GM23338 (cell line): Measurements from ENCODE around the gene INSL6. TPM values are rescaled to one million over a fixed set of nuclear protein-coding genes. Genes with fewer than 3 reads are reported as not detected.

Source experiments
- ATAC-seq: fragments of 200-7000 bp; cut with Tn5 transposase; 3 replicates; pipeline ENCODE4 v1.9.1; 2020
- DNase-seq: peaks from one replicate; pipeline ENCODE4 v3.0.0-alpha.2; 2015; ENCODE audit warnings: low spot score
- H2AFZ ChIP-seq: fragments of 200-600 bp; sonication (generic); 2 replicates; pipeline ENCODE4 v1.8.0; 2016; ENCODE audit warnings: antibody characterized with exemption, mild to moderate bottlenecking, moderate library complexity
- H3F3A ChIP-seq: fragments of 200-600 bp; sonication (generic); replicated peaks from 2 replicates; pipeline ENCODE4 v1.8.0; 2017; ENCODE audit warnings: antibody characterized with exemption, mixed run types, low read depth
- H3K27ac ChIP-seq: fragments of 200-600 bp; sonication (generic); 2 replicates; pipeline ENCODE4 v1.6.1; 2016; ENCODE audit warnings: low read depth
- H3K27me3 ChIP-seq: fragments of 200-600 bp; sonication (generic); 2 replicates; pipeline ENCODE4 v1.8.0; 2016; ENCODE audit warnings: mild to moderate bottlenecking, mixed run types, moderate library complexity; ENCODE audit not compliant: insufficient read depth
- H3K36me3 ChIP-seq: fragments of 200-600 bp; sonication (generic); 2 replicates; pipeline ENCODE4 v1.8.0; 2016; ENCODE audit warnings: mild to moderate bottlenecking; ENCODE audit not compliant: insufficient read depth
- H3K4me1 ChIP-seq: fragments of 200-600 bp; sonication (generic); 2 replicates; pipeline ENCODE4 v1.8.0; 2016; ENCODE audit warnings: mild to moderate bottlenecking, moderate library complexity; ENCODE audit not compliant: insufficient read depth
- H3K4me2 ChIP-seq: fragments of 200-600 bp; sonication (generic); 2 replicates; pipeline ENCODE4 v1.7.1; 2017; ENCODE audit warnings: mixed run types
- H3K4me3 ChIP-seq: fragments of 200-600 bp; sonication (generic); 2 replicates; pipeline ENCODE4 v1.6.1; 2016; ENCODE audit warnings: mixed run types
- H3K79me2 ChIP-seq: fragments of 200-600 bp; sonication (generic); replicated peaks from 2 replicates; pipeline ENCODE4 v1.8.0; 2017; ENCODE audit warnings: mild to moderate bottlenecking; ENCODE audit not compliant: insufficient read depth
- H3K9me2 ChIP-seq: fragments of 200-600 bp; sonication (generic); 2 replicates; pipeline ENCODE4 v1.8.0; 2017; ENCODE audit not compliant: insufficient read depth
- H4K20me1 ChIP-seq: fragments of 200-600 bp; sonication (generic); replicated peaks from 2 replicates; pipeline ENCODE4 v1.8.0; 2017; ENCODE audit warnings: mild to moderate bottlenecking; ENCODE audit not compliant: insufficient read depth
- H3K27ac Mint-ChIP-seq: 2 replicates; pipeline ENCODE4 v1.8.0; 2020; ENCODE audit warnings: inconsistent platforms, mild to moderate bottlenecking, moderate library complexity, mixed read lengths
- H3K27me3 Mint-ChIP-seq: 3 replicates; pipeline ENCODE4 v1.8.0; 2022; ENCODE audit warnings: low read depth, mild to moderate bottlenecking, moderate library complexity, mixed read lengths, inconsistent platforms; ENCODE audit not compliant: insufficient read depth, poor library complexity
- H3K36me3 Mint-ChIP-seq: 3 replicates; pipeline ENCODE4 v1.8.0; 2021; ENCODE audit warnings: low read depth, mild to moderate bottlenecking, inconsistent platforms, moderate library complexity, mixed read lengths
- H3K4me1 Mint-ChIP-seq: 3 replicates; pipeline ENCODE4 v1.8.0; 2020; ENCODE audit warnings: mild to moderate bottlenecking, inconsistent platforms, mixed read lengths
- H3K4me3 Mint-ChIP-seq: 3 replicates; pipeline ENCODE4 v1.8.0; 2021; ENCODE audit warnings: moderate library complexity, mild to moderate bottlenecking, inconsistent platforms, mixed read lengths
- H3K9me3 Mint-ChIP-seq: 3 replicates; pipeline ENCODE4 v1.8.0; 2020; ENCODE audit warnings: moderate library complexity, mild to moderate bottlenecking, inconsistent platforms, mixed read lengths
- CREB1 ChIP-seq: fragments of 250-450 bp; sonication (Bioruptor Pico); IDR thresholded peaks from 2 replicates; pipeline ENCODE4 v1.5.0; 2020; ENCODE audit warnings: low read depth, mild to moderate bottlenecking, moderate library complexity
- ETS1 ChIP-seq: IDR thresholded peaks from 2 replicates; pipeline ENCODE4 v1.6.1; 2016; ENCODE audit warnings: antibody characterized with exemption
- EZH2 ChIP-seq: fragments of 200-600 bp; sonication (generic); IDR thresholded peaks from one replicate; pipeline ENCODE4 v1.8.0; 2017; ENCODE audit warnings: antibody characterized with exemption, mild to moderate bottlenecking, low read depth; ENCODE audit not compliant: unreplicated experiment
- EZH2phosphoT487 ChIP-seq: fragments of 200-600 bp; sonication (generic); IDR thresholded peaks from one replicate; pipeline ENCODE4 v1.8.1; 2018; ENCODE audit warnings: antibody characterized with exemption; ENCODE audit not compliant: unreplicated experiment
- NANOG ChIP-seq: IDR thresholded peaks from 2 replicates; pipeline ENCODE4 v1.6.1; 2016; ENCODE audit warnings: antibody characterized with exemption, borderline replicate concordance
- POLR2AphosphoS5 ChIP-seq: IDR thresholded peaks from 2 replicates; pipeline ENCODE4 v1.6.1; 2016; ENCODE audit warnings: antibody characterized with exemption, low read depth
- ZNF331 ChIP-seq: fragments of 250-450 bp; sonication (Bioruptor Pico); IDR thresholded peaks from 2 replicates; pipeline ENCODE4 v1.5.0; 2020; ENCODE audit warnings: low read depth, mild to moderate bottlenecking, moderate library complexity
- ZNF462 ChIP-seq: fragments of 250-450 bp; sonication (Bioruptor Pico); IDR thresholded peaks from 2 replicates; pipeline ENCODE4 v1.5.0; 2020; ENCODE audit warnings: mild to moderate bottlenecking, moderate library complexity
- polyA plus RNA-seq: library from polyadenylated mRNA; unstranded; fragments of >200 nt; fragmentation: Nextera tagmentation; extraction: Ambion mirVana; gene quantifications from 2 replicates; pipeline ENCODE4 v1.2.1, GENCODE V29; 2016
- total RNA-seq: library from RNA; depleted of rRNA; stranded (reverse); fragments of >200 nt; shearing (Covaris generic); gene quantifications from 2 replicates; pipeline ENCODE4 v1.2.3, GENCODE V29; 2014

INSL6 gene
- total and polyA plus RNA-seq, 2 experiments from 2014 or later, result not detected

- TF ChIP-seq NANOG, result no peak
- no peak for TF ChIP-seq EZH2phosphoT487
- no peak for TF ChIP-seq ZNF462 (CRISPR knock-in tag)
- TF ChIP-seq ZNF331 (CRISPR knock-in tag), result no peak
- no peak for TF ChIP-seq ETS1
- TF ChIP-seq CREB1, result no peak
Observed at GRCh38 chr9:5140151-5140550, 45.3 kb downstream of the INSL6 start (continued).

DNA sequence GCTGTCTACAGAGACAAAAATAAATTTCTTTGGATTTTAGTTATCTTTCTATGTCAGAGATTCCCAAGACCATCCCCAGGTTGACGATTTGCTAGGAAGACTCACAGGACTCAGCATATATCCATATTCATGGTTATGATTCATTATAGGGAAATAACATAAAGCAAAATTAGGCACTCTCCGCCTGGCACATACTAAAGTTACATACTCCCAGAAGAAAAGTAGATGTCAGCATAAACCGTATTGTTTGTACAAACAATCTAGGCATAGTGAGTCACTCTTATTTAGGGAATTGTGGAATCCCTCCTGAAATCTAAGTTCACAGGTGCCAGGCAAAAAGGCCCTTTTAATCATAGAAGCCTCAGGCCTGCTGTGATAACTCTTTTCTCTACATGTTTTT is 62.9 kb downstream of the INSL6 start:
- H3K27ac Mint-ChIP-seq, result no peak overlapping the region

More for the DNA sequence above, 62.9 kb downstream of the INSL6 start:
- Mint-ChIP-seq H3K4me1 (no peaks in the 10 kb centered on the region), H3K27me3 (no peaks in the 10 kb centered on the region), H3K36me3 (no peaks in the 10 kb centered on the region), H3K4me3 (no peak overlapping the region), H3K9me3 (no peaks in the 10 kb centered on the region)
- TF ChIP-seq EZH2 (no peak), ETS1 (no peak), ZNF331 (CRISPR knock-in tag) (no peak), CREB1 (no peak), POLR2AphosphoS5 (no peak), EZH2phosphoT487 (no peak)
- Histone ChIP-seq H3K4me1 (no peaks in the 10 kb centered on the region; the same call in 1 of the 2 replicates), H2AFZ (no peak overlapping the region), H3K36me3 (no peaks in the 10 kb centered on the region), H3K4me2 (no peak overlapping the region), H3K9me2 (no peaks in the 10 kb centered on the region), H3K4me3 (no peak overlapping the region), H3F3A (no peaks in the 10 kb centered on the region), H3K27ac (no peak overlapping the region), H4K20me1 (no peaks in the 10 kb centered on the region), H3K79me2 (no peaks in the 10 kb centered on the region), H3K27me3 (no peaks in the 10 kb centered on the region)
- ATAC-seq (no peak), DNase-seq (no peak)
